ENCODE data around the gene SMURF2.
A peak's percentile ranks its signal among the peaks of the same experiment; 100 is the strongest.
"Not testable (repeated sequence)": the region's sequence is repeated elsewhere in the genome, so short reads cannot be mapped to it uniquely, and the experiment has no call there.

SMURF2 gene

DNA sequence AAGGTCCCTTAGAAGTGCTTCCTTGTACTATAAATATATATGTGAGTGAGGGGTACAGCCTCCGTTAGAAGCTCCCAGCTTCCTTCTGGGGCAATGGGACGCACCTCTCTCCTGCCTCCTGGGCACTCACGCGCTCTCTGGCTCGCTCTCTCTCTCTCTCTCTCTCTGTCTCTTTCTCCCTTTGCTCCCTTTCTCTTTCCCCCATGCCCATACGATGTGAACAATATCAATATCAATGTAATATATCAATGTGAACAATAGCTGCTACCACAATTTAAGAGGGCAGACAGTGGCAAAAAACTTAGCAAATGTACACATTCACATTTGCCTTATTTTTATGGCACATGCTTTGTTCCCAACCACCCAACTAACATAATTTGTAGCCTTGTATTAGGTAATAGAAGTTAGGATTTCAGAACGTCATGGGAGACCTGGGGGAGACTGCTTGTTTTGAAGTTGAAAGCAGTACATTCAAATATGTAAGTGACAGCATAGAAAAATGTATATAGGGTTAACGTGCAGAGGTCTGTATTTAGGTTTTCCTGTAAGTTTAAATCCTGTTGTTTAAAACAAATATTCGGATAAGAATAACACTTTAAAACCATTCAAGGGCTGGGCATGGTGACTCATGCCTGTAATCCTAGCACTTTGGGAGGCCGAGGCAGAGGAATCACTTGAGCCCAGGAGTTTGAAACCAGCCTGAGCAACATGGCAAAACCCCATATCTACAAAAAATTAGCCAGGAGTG, 8.9 kb upstream of the SMURF2 start:
- DNase-seq; intact Hi-C loops (cut with DNase I): not testable (repeated sequence)

DNA sequence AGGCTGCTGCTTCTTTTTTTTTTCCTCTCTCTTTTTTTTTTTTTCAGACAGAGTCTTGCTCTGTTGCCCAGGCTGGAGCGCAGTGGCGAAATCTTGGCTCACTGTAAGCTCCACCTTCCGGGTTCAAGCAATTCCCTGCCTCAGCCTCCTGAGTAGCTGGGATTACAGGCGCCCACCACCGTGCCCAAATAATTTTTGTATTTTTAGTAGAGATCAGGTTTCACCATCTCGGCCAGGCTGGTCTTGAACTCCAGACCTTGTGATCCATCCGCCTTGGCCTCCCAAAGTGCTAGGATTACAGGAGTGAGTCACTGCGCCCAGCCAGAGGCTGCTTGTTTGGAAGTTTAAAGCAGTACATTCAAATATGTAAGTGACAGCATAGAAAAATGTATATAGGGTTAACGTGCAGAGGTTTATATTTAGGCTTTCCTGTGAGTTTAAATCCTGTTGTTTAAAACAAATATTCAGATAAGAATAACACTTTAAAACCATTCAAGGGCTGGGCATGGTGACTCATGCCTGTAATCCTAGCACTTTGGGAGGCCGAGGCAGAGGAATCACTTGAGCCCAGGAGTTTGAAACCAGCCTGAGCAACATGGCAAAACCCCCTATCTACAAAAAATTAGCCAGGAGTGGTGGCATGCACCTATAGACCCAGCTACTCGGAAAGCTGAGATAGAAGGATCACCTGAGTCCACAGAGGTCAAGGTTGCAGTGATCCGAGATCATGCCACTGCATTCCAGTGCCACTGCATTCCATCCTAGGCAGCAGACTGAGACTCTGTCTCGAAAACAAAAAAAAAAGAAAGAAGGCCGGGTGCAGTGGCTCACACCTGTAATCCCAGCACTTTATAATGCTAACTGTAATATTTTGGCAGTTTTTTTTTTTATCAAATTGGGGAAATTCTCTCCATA, 6.0 kb upstream of the SMURF2 start:
- intact Hi-C loops (cut with DNase I); DNase-seq: not testable (repeated sequence)

GRCh38 chr17:64664299-64664981, 2.3 kb upstream of the SMURF2 start:
- DNase-seq; intact Hi-C loops (cut with DNase I): not testable (repeated sequence)

- intact Hi-C loops (cut with DNase I); DNase-seq: not testable (repeated sequence)
Measured at GRCh38 chr17:64663836-64664235, 1.7 kb upstream of the SMURF2 start.

GRCh38 chr17:64662774-64663367, 764 bp upstream of the SMURF2 start:
- intact Hi-C loops (cut with DNase I) = no loop called here

DNA sequence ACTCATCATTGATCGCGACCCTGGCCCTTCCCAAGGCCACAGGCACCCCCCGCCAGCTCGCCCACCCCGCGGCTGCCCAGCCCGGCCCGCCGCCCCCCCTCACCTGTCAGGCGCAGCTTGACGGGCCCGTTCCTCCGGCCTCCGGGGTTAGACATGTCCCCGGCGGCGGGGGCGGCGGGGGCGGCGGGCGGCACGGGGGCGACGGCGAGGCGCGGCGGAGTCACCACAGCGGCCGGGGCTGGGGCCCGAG, 456 bp downstream of the SMURF2 start:
- peak in 25 of 42 donors; percentile 10 to 71 (median 52) for DNase-seq
- intact Hi-C loops (cut with DNase I) = no loop called here

More at GRCh38 chr17:64662774-64663367, 764 bp upstream of the SMURF2 start:
- peak in 1 of 42 donors; percentile 29 for DNase-seq

- intact Hi-C loops (cut with DNase I) = not testable (repeated sequence)
- peak in 31 of 42 donors; percentile 7 to 57 (median 28) for DNase-seq
Measured at GRCh38 chr17:64660978-64661725, 955 bp downstream of the SMURF2 start.

- intact Hi-C loops (cut with DNase I) = not testable (repeated sequence)
- peak in 1 of 42 donors; percentile 2 for DNase-seq
Measured at GRCh38 chr17:64660195-64660977, 1.7 kb downstream of the SMURF2 start.

DNA sequence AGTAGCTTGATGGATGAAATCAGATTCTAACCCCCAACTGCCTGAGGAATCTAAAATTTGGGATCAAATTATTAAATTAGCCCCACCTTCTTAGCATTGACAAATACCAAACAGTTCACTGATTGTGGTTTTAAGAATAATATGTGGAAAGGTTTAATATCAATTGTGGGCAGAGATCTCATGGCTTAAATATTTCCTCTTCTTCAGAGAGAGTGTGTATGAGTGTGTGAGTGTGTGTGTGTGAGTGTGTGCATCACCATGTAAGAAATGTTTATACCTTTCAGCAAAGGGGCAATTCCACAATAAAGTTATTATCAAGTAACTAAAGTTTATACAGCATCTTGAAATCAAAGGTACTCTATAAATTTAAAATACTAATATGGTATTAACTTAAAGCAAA, 3.2 kb downstream of the SMURF2 start:
- DNase-seq = no peak
- intact Hi-C loops (cut with DNase I) = no loop called here

DNA sequence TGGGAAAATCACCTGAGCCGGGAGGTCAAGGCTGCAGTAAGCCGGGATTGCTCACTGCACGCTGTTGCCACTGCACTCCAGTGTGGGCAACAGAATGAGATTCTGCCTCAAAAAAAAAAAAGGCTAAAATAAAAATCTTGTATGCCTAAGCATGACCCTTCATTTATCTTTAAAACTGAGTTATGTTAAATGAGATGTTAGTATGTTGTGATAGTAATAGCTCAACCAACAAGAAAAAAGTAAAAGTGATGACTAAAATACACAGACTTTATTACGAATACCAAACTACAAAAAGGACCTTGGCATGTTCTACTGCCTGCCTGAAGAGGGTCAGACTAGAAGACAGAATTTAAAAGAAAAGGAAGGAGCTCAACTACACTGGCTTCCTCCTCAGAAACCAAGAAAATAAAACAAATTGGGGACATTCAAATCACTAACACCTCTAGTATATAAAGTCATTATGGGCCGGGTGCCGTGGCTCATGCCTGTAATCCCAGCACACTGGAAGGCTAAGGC, 4.4 kb downstream of the SMURF2 start:
- intact Hi-C loops (cut with DNase I) = no loop called here
- no peak for DNase-seq

DNA sequence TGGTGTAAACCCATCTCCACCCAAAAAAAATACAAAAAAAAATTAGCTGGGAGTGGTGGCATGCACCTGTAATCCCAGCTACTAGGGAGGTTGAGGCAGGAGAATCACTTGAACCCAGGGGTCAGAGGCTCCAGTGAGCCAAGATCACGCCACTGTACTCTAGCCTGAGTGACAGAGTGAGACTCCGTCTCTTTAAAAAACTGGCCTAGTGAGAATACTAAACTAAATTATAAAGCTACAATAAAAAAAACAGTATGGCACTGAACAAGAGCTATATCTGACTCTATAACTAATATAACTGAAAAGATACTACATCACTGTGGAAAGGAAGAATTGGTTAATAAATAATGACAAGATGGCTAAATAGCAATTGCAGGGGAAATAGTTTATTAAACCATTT, 6.4 kb downstream of the SMURF2 start:
- intact Hi-C loops (cut with DNase I) = no loop called here

DNA sequence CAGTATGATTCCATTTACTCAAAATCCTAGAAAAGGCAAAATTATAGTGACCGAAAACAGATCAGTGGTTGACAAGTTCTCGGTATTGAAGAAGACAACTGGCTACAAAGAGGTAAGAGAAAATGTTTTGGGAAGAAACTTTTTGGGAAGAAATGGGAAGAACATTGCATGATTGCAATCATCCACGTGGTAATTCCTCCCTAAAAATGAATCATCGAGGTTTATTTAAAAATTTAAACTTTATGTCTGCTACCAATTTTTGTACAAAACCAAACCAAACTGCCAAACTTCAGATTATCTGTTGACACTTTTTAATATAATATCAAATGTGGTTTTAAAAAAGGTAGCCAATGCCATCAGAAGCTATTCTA, 8.1 kb downstream of the SMURF2 start:
- no peak for DNase-seq
- intact Hi-C loops (cut with DNase I) = no loop called here

More for the DNA sequence above, 6.4 kb downstream of the SMURF2 start:
- DNase-seq = no peak

DNA sequence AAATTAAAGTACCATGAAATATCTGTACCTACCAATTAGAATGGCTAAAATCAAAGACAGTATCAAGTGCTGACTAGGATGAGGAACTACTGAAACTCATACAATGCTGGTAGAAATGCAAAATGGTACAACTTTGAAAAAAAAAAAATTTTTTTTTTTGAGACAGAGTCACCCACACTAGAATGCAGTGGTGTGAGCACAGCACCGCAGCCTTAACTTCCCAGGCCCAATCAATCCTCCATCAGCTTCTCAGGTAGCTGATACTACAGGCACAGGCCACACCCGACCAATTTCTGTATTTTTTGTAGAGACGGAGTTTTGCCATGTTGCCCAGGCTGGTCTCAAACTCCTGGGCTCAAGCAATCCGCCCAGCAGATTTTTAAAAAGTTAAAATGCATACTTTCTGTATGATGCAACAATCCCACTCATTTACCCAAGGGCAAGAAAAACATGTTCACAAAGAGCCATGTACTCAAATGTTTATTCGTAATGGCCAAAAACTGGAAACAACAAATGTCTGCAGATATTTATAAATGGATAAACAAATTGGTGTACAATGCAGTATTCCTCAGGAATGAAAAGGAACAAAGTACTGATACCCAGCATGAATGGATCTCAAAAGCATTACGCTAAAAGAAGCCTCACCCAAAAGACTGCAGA, 8.7 kb downstream of the SMURF2 start:
- intact Hi-C loops (cut with DNase I) = no loop called here
- no peak for DNase-seq

GRCh38 chr17:64651889-64652288, 10.2 kb downstream of the SMURF2 start:
- DNase-seq = no peak
- intact Hi-C loops (cut with DNase I) = no loop called here

DNA sequence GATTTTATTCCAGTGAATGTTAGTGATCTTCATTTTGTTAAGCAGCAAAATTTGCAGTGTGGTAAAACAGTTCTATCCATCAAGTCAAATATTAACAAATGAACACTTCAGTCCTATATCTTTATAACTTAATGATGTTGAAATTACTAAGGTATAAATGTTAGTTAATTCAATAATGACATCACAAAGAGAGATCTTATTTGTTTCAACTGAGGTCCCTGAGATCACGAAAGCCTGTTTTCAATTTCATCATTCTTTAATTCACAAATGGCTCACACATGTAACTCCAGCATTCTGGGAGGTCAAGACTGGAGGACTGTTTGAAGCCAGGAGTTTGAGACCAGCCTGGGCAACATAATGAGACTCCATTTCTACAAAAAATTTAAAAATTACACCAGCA, 13.9 kb downstream of the SMURF2 start:
- intact Hi-C loops (cut with DNase I) = loop anchor here (10.0 kb wide), 1 partner anchor 133 kb away; no protein-coding TSS in a partner anchor
- no peak for DNase-seq

- DNase-seq = no peak
- intact Hi-C loops (cut with DNase I) = loop anchor here (10.0 kb wide), 1 partner anchor 133 kb away; no protein-coding TSS in a partner anchor
Measured at GRCh38 chr17:64647817-64648216, 14.3 kb downstream of the SMURF2 start.

DNA sequence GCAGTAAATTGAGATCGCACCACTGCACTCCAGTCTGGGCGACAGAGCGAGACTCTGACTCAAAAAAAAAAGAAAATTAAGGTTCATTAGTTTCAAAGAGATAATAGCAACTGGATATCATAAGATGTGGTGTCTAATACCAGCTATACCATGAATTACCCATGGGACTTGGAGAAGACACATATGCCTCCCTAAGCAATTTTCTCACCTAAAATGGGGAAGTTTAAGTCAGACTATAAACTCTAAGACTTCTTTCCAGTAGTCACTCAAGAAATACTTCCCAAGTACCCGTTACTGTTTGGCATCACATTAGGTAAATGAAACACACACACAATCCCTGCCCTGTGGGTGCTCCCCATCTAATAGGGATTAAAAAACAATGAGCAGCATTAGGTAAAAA, 22.6 kb downstream of the SMURF2 start:
- no peak for DNase-seq
- intact Hi-C loops (cut with DNase I) = no loop called here
